GM19193 (cell line): ENCODE data around the gene CCDC66.

Source experiments
- POLR2A ChIP-seq: IDR thresholded peaks from 4 replicates; pipeline ENCODE4 v1.6.1; 2011; ENCODE audit not compliant: insufficient read depth, insufficient read length; ENCODE audit errors: extremely low read depth

Gene CCDC66

GRCh38 chr3:56616478-56617006 lies 59.6 kb downstream of the CCDC66 start:
- no peak for TF ChIP-seq POLR2A

DNA sequence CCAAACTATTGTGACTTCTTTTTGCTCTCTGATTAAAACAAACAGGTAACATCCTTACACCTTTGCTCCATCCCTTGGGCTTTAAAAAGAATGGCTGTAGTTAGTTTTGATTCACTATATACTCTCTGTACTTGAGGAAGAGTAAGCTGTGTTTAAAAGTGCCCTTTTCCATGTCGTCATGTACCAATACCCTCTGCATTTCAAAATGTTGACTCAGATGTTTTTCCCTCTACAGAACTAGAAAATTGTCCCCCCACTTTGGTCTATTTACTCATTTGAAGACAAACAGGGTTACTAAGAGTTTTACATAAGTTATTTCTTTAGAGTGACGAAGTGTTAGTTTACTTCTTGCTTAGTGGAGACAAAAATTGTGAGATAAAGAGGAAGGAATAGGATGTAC lies 63.4 kb downstream of the CCDC66 start:
- no peak for TF ChIP-seq POLR2A

GRCh38 chr3:56621681-56622080 lies 64.7 kb downstream of the CCDC66 start:
- TF ChIP-seq POLR2A: no peak

- TF ChIP-seq POLR2A: no peak
These were observed 65.4 kb downstream of the CCDC66 start for GRCh38 chr3:56622381-56622780.

DNA sequence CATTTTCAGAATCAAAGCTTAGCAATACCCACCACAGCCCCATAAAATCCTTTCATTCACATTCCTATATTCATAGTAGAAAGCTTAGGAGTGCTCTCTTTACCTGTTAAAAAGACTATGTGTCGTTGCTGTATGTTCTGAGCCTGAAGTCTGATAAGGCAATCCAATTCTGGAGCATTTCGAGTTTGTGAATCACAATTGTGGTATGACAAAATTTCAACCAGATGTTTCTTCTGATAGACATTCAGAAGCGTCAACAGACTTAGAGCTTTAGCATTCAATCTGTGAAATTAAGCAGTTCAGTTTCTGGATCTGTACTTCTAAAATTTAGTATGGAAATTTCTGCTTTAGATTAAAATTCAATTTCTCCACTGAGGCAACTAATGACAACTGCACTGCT lies 67.8 kb downstream of the CCDC66 start:
- TF ChIP-seq POLR2A: no peak

DNA sequence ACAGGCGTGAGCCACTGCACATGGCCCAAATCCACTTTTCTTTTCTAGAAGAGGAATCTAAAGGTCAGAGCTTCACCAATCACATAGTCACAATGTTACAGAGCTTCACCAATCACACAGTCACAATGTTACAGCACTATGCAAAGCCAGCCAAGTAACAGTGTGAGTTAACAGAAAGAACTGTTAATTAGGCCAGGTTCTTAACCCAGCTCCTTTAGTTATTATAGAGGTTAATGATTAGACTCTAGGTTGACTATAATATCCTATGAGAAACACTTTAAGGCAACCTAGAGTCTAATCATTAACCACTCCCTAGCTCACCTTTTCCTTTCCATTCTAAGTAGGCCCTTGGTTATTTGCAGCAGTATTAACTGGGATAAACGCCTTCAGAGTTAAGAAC lies 72.1 kb downstream of the CCDC66 start:
- TF ChIP-seq POLR2A: no peak

DNA sequence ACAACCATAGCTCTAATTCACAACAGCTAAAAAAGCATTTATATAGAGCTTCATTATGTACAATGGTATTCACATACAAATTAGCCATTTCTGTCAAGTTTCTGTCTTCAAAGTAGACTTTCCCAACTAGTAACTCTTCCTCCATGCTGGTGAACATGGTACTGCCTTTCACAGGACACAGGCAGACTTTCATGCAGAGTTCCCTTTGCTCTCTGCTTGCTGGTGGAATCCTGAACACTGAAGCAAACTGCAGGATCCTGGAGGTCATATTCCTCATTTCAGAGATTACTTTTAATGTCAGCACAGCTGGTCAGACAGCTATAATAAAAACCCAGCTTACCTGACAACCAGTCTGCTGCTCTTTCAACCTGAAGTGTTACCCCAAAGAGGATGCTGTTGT lies 72.5 kb downstream of the CCDC66 start:
- TF ChIP-seq POLR2A: no peak

- TF ChIP-seq POLR2A: no peak
These were observed 74.0 kb downstream of the CCDC66 start for GRCh38 chr3:56630966-56631365.

GRCh38 chr3:56633181-56633580 lies 76.2 kb downstream of the CCDC66 start:
- no peak for TF ChIP-seq POLR2A

GRCh38 chr3:56633602-56634535 lies 76.9 kb downstream of the CCDC66 start:
- TF ChIP-seq POLR2A: no peak

GRCh38 chr3:56645407-56645806 lies 88.4 kb downstream of the CCDC66 start:
- no peak for TF ChIP-seq POLR2A

- TF ChIP-seq POLR2A: no peak
These were observed 97.5 kb downstream of the CCDC66 start for GRCh38 chr3:56654460-56654859.

DNA sequence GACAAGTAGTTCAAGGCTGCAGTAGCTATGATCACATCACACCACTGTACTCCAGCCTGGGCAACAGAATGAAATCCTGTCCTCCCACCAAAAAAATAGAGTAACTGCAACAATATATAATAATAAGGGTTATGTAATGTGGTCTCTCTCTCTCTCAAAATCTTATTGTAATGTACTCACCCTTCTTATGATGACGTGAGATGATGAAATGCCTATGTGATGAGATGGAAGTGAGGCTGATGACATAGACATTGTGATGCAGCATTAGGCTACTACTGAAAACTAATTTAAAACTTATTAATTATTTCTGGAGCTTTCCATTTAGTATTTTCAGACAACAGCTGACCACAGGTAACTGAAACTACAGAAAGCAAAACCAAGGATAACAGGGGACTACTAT lies 98.7 kb downstream of the CCDC66 start:
- TF ChIP-seq POLR2A: no peak

DNA sequence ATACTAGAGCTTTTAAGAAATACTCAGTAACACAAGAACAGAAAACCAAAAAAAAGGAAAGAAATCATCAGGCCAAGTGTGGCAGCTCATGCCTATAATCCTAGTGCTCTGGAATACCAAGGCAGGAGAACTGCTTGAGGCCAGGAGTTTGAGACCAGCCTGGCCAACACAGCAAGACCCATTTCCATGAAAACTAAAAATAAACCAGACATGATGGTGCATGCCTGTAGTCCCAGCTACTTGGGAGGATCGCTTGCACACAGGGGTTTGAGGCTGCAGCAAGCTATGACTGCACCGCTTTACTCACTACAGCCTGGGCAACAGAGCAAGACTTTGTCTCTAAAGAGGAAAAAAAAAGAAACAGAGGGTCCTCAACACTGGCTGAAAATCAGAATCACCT lies 107.8 kb downstream of the CCDC66 start:
- no peak for TF ChIP-seq POLR2A

- no peak for TF ChIP-seq POLR2A
These were observed 111.1 kb downstream of the CCDC66 start for GRCh38 chr3:56667973-56668579.
